IMR-90 (cell line): ENCODE measurements around the gene DUSP16. TPM values are rescaled to one million over a fixed set of nuclear protein-coding genes. Genes with fewer than 3 reads are reported as not detected.

Experiments used
- ATAC-seq: fragments of 200-7000 bp; cut with Tn5 transposase; 2 replicates; pipeline ENCODE4 v1.9.1; 2020; ENCODE audit warnings: low read depth, mild to moderate bottlenecking, moderate library complexity
- BruUV-seq: library from RNA; stranded (reverse); fragments of 400-500 nt; replicated peaks from 2 replicates; lab custom pipeline; 2021; lab: Mats Ljungman, UMichigan
- CTCF ChIA-PET: fragments of 300-600 bp; formaldehyde crosslinking; extraction: SDS; loops from one replicate; lab custom pipeline; 2021; ENCODE audit warnings: antibody characterized with exemption; lab: Yijun Ruan, JAX
- POLR2A ChIA-PET: fragments of 300-600 bp; sonication (Branson Sonifier 250); formaldehyde crosslinking; loops from one replicate; lab custom pipeline; 2022; ENCODE audit warnings: antibody characterized with exemption; ENCODE audit not compliant: unreplicated experiment; lab: Charles Lee
- DNase-seq: peaks from one replicate; pipeline ENCODE4 v3.0.0; 2013
- H2AFZ ChIP-seq: replicated peaks from 2 replicates; pipeline ENCODE3; 2013; ENCODE audit warnings: low read length, mild to moderate bottlenecking; ENCODE audit not compliant: poor library complexity
- H2AK5ac ChIP-seq: 2 replicates; pipeline ENCODE4 v1.6.1; 2013; ENCODE audit warnings: low read depth, low read length, inconsistent platforms
- H2AK9ac ChIP-seq: replicated peaks from 2 replicates; pipeline ENCODE3; 2013; ENCODE audit warnings: mild to moderate bottlenecking, low read depth, low read length, moderate library complexity; ENCODE audit not compliant: poor library complexity
- H2BK120ac ChIP-seq: 2 replicates; pipeline ENCODE4 v1.6.1; 2013; ENCODE audit warnings: low read depth, low read length, inconsistent platforms
- H2BK15ac ChIP-seq: 3 replicates; pipeline ENCODE4 v1.6.1; 2013; ENCODE audit warnings: low read depth, low read length, inconsistent platforms
- H2BK20ac ChIP-seq: 2 replicates; pipeline ENCODE4 v1.6.1; 2013; ENCODE audit warnings: low read depth, mild to moderate bottlenecking, inconsistent platforms, low read length, moderate library complexity
- H2BK5ac ChIP-seq: 2 replicates; pipeline ENCODE4 v1.6.1; 2013; ENCODE audit warnings: mild to moderate bottlenecking, low read depth, low read length, inconsistent platforms; ENCODE audit not compliant: poor library complexity, severe bottlenecking
- H3K14ac ChIP-seq: replicated peaks from 2 replicates; pipeline ENCODE4 v1.6.1; 2013; ENCODE audit warnings: low read depth, low read length, inconsistent platforms
- H3K18ac ChIP-seq: 2 replicates; pipeline ENCODE4 v1.6.1; 2013; ENCODE audit warnings: low read depth, low read length, control low read depth
- H3K23ac ChIP-seq: 2 replicates; pipeline ENCODE4 v1.6.1; 2013; ENCODE audit warnings: low read depth, low read length, inconsistent platforms
- H3K27ac ChIP-seq: 2 replicates; pipeline ENCODE4 v1.5.1; 2013; ENCODE audit warnings: mild to moderate bottlenecking, control low read depth, low read length; ENCODE audit not compliant: insufficient read depth
- H3K27me3 ChIP-seq: 2 replicates; pipeline ENCODE4 v1.6.1; 2013; ENCODE audit warnings: low read length; ENCODE audit not compliant: control insufficient read depth, insufficient read depth
- H3K36me3 ChIP-seq: 2 replicates; pipeline ENCODE4 v1.6.1; 2013; ENCODE audit warnings: low read length, mixed read lengths; ENCODE audit not compliant: control insufficient read depth, insufficient read depth
- H3K4ac ChIP-seq: 2 replicates; pipeline ENCODE4 v1.6.1; 2013; ENCODE audit warnings: low read depth, low read length, inconsistent platforms
- H3K4me1 ChIP-seq: 2 replicates; pipeline ENCODE4 v1.6.1; 2013; ENCODE audit warnings: low read length, mixed read lengths; ENCODE audit not compliant: control insufficient read depth, insufficient read depth
- H3K4me2 ChIP-seq: 2 replicates; pipeline ENCODE4 v1.6.1; 2013; ENCODE audit warnings: low read depth, mild to moderate bottlenecking, control low read depth, low read length, moderate library complexity
- H3K4me3 ChIP-seq: 2 replicates; pipeline ENCODE4 v1.5.1; 2013; ENCODE audit warnings: low read depth, mild to moderate bottlenecking, control low read depth, low read length, moderate library complexity; ENCODE audit not compliant: insufficient read depth
- H3K56ac ChIP-seq: 2 replicates; pipeline ENCODE4 v1.6.1; 2013; ENCODE audit warnings: low read length, inconsistent platforms; ENCODE audit not compliant: insufficient read depth; ENCODE audit errors: extremely low read depth
- H3K79me1 ChIP-seq, 2 experiments: 2 replicates each; pipeline ENCODE4 v1.6.1; 2013; ENCODE audit warnings: low read length in 2 of 2, inconsistent platforms in 1 of 2, low read depth in 1 of 2
- H3K9ac ChIP-seq: 2 replicates; pipeline ENCODE4 v1.6.1; 2013; ENCODE audit warnings: low read depth, low read length, control low read depth
- H3K9me1 ChIP-seq: 2 replicates; pipeline ENCODE4 v1.6.1; 2013; ENCODE audit warnings: low read length, inconsistent platforms; ENCODE audit not compliant: insufficient read depth
- H3K9me3 ChIP-seq: 2 replicates; pipeline ENCODE4 v1.6.1; 2013; ENCODE audit warnings: low read length; ENCODE audit not compliant: control insufficient read depth, insufficient read depth
- H4K20me1 ChIP-seq: 2 replicates; pipeline ENCODE4 v1.6.1; 2013; ENCODE audit warnings: low read length, inconsistent platforms; ENCODE audit not compliant: insufficient read depth
- H4K5ac ChIP-seq: 2 replicates; pipeline ENCODE4 v1.6.1; 2013; ENCODE audit warnings: mild to moderate bottlenecking, low read depth, low read length, control low read depth
- H4K8ac ChIP-seq, 2 experiments: 2 replicates each; pipeline ENCODE4 v1.6.1; 2013; ENCODE audit warnings: low read depth in 2 of 2, low read length in 2 of 2, control low read depth in 1 of 2, inconsistent platforms in 1 of 2
- H4K91ac ChIP-seq: 2 replicates; pipeline ENCODE4 v1.6.1; 2013; ENCODE audit warnings: low read depth, low read length, inconsistent platforms; ENCODE audit not compliant: insufficient read depth
- BHLHE40 ChIP-seq: fragments of 150-350 bp; IDR thresholded peaks from 2 replicates; pipeline ENCODE4 v1.6.1; 2016; ENCODE audit warnings: mild to moderate bottlenecking, low read depth, low read length
- CEBPB ChIP-seq: IDR thresholded peaks from 2 replicates; pipeline ENCODE4 v1.6.1; 2012; ENCODE audit warnings: low read depth, low read length, improper control_type of control experiment
- CHD1 ChIP-seq: IDR thresholded peaks from 2 replicates; pipeline ENCODE4 v1.6.1; 2012; ENCODE audit warnings: low read depth, low read length, improper control_type of control experiment
- ELK1 ChIP-seq: fragments of 150-350 bp; IDR thresholded peaks from 2 replicates; pipeline ENCODE4 v1.6.1; 2016; ENCODE audit warnings: low read depth, mild to moderate bottlenecking, low read length, moderate library complexity, borderline replicate concordance
- FOS ChIP-seq: fragments of 150-350 bp; IDR thresholded peaks from 2 replicates; pipeline ENCODE4 v1.6.1; 2016; ENCODE audit warnings: low read depth, low read length
- MAFK ChIP-seq: IDR thresholded peaks from 2 replicates; pipeline ENCODE4 v1.6.1; 2012; ENCODE audit warnings: low read depth, low read length, improper control_type of control experiment
- MAZ ChIP-seq: IDR thresholded peaks from 2 replicates; pipeline ENCODE4 v1.6.1; 2012; ENCODE audit warnings: low read depth, mild to moderate bottlenecking, low read length, improper control_type of control experiment, moderate library complexity, borderline replicate concordance
- MXI1 ChIP-seq: IDR thresholded peaks from 2 replicates; pipeline ENCODE4 v1.6.1; 2012; ENCODE audit warnings: low read depth, mild to moderate bottlenecking, low read length, moderate library complexity, borderline replicate concordance
- NFE2L2 ChIP-seq: fragments of 150-350 bp; IDR thresholded peaks from 2 replicates; pipeline ENCODE4 v1.6.1; 2016; ENCODE audit warnings: low read depth, mild to moderate bottlenecking, low read length
- POLR2A ChIP-seq: IDR thresholded peaks from 2 replicates; pipeline ENCODE4 v1.6.1; 2012; ENCODE audit warnings: mild to moderate bottlenecking, low read depth, low read length
- RAD21 ChIP-seq: IDR thresholded peaks from 2 replicates; pipeline ENCODE4 v1.6.1; 2012; ENCODE audit warnings: low read length, improper control_type of control experiment
- RCOR1 ChIP-seq: IDR thresholded peaks from 2 replicates; pipeline ENCODE4 v1.6.1; 2012; ENCODE audit warnings: mild to moderate bottlenecking, low read length, improper control_type of control experiment; ENCODE audit not compliant: insufficient replicate concordance
- RFX5 ChIP-seq: IDR thresholded peaks from 2 replicates; pipeline ENCODE4 v1.8.0; 2012; ENCODE audit warnings: low read depth, mild to moderate bottlenecking, low read length, moderate library complexity
- SMC3 ChIP-seq: fragments of 150-350 bp; IDR thresholded peaks from 2 replicates; pipeline ENCODE4 v1.6.1; 2016; ENCODE audit warnings: low read depth, mild to moderate bottlenecking, antibody characterized with exemption, low read length, moderate library complexity
- WGBS, 2 experiments: methylation state at CpG; one replicate each; pipeline versions ENCODE4 v1.1.5 to v1.1.7; 2013; ENCODE audit warnings: missing lambda C conversion rate in 2 of 2; ENCODE audit not compliant: insufficient read length in 1 of 2; ENCODE audit errors: extremely low coverage in 2 of 2; 5-methylcytosine and 5-hydroxymethylcytosine counted together
- dilution Hi-C: fragments of 300-500 bp; cut with HindIII; formaldehyde crosslinking; loops from one replicate; pipeline ENCODE4 v1.14.3; 2018; ENCODE audit warnings: low sequenced_read_pairs; ENCODE audit not compliant: unreplicated experiment
- in situ Hi-C: fragments of 300-500 bp; cut with MboI; formaldehyde crosslinking; loops from 3 replicates; pipeline ENCODE4 v1.14.3; 2019; ENCODE audit warnings: low sequenced_read_pairs, inconsistent platforms, mixed read lengths
- intact Hi-C: fragments of 100-400 bp; cut with micrococcal nuclease; formaldehyde crosslinking; loops from 2 replicates; pipeline ENCODE4 v1.10.0; 2022
- polyA plus RNA-seq, 3 experiments: library from polyadenylated mRNA; depleted of rRNA; stranded (reverse); fragments of >200 nt; gene quantifications; 2 replicates each; pipeline ENCODE4 v1.2.3, GENCODE V29; 2012; ENCODE audit warnings: low replicate concordance in 1 of 3
- total RNA-seq: library from RNA; depleted of rRNA; stranded (reverse); fragments of >200 nt; gene quantifications from 2 replicates; pipeline ENCODE4 v1.2.3, GENCODE V29; 2012
- TF ChIP-seq, protein P1 (sequence below): fragments of 150-350 bp; IDR thresholded peaks from 2 replicates; pipeline ENCODE4 v1.6.1; 2017; ENCODE audit warnings: mild to moderate bottlenecking, antibody characterized with exemption, low read length, low read depth
- TF ChIP-seq, protein P2 (sequence below): conservative IDR thresholded peaks from 2 replicates; pipeline ENCODE4 v1.5.1; 2012; ENCODE audit warnings: mild to moderate bottlenecking, low read depth, low read length, improper control_type of control experiment

The DUSP16 gene
- total and polyA plus RNA-seq, 2 of the 4 experiments (the other 2 are of a cell fraction) = 4.7 to 10.0 TPM

DNA sequence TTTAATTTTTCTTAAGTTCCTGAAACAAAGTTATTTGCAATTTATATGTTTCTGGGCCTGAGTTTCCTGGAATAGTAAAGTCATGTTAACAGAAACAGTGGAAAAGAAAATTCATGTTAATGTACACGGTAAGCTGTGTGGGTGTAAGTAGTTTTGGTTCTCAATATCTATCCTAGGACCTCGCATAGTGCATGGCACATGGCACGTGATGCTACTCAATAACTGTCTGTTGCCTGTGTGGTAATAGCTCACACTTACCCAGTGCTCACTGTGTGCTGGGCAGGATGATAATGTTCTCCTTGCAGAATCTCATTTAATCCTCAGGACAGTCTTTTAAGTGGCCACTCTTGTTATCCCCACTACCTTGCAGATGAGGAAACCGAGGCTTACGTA is 100.7 kb downstream of the DUSP16 start:
- Histone ChIP-seq H3K4me3 (no peak overlapping the region), H3K23ac (no peak overlapping the region), H4K8ac (no peak overlapping the region), H2BK20ac (no peak overlapping the region), H4K5ac (no peak overlapping the region), H3K27ac (no peak overlapping the region), H3K4ac (no peak overlapping the region), H3K27me3 (no peaks in the 10 kb centered on the region), H3K9me1 (no peaks in the 10 kb centered on the region; the same call in 1 of the 2 replicates), H3K4me2 (no peak overlapping the region), H3K9me3 (no peaks in the 10 kb centered on the region), H2BK120ac (no peak overlapping the region), H3K36me3 (peaks cover 2% of the 10 kb centered on the region), H4K20me1 (no peaks in the 10 kb centered on the region; the same call in 1 of the 2 replicates), H2BK5ac (no peak overlapping the region), H2BK15ac (no peak overlapping the region), H3K4me1 (peaks cover 3% of the 10 kb centered on the region; the same call in 1 of the 2 replicates), H4K91ac (no peak overlapping the region), H2AFZ (no peak overlapping the region), H3K56ac (no peak overlapping the region), H2AK9ac (no peak overlapping the region), H3K79me1 (peaks cover 0 to 5% of the 10 kb centered on the region in 2 experiments; a peak in 1 of 4 replicates), H3K14ac (no peak overlapping the region), H2AK5ac (no peak overlapping the region), H3K18ac (no peak overlapping the region), H3K9ac (no peak overlapping the region)
- dilution Hi-C loops (no loop called here), in situ Hi-C loops (no loop called here), intact Hi-C loops (no loop called here)
- CTCF ChIA-PET = no interaction called here
- no peak for ATAC-seq
- WGBS, 2 experiments = no CpG with 5 or more reads among the region's 5 CpGs
- no peak for DNase-seq
- TF ChIP-seq MAFK (no peak), CHD1 (no peak), RAD21 (no peak), CEBPB (no peak), ELK1 (no peak), RCOR1 (no peak), SMC3 (no peak), MAZ (no peak), MXI1 (no peak), BHLHE40 (no peak), FOS (no peak), RFX5 (no peak), POLR2A (no peak), NFE2L2 (no peak)
- TF ChIP-seq, protein P1, sequence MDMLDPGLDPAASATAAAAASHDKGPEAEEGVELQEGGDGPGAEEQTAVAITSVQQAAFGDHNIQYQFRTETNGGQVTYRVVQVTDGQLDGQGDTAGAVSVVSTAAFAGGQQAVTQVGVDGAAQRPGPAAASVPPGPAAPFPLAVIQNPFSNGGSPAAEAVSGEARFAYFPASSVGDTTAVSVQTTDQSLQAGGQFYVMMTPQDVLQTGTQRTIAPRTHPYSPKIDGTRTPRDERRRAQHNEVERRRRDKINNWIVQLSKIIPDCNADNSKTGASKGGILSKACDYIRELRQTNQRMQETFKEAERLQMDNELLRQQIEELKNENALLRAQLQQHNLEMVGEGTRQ = no peak
- TF ChIP-seq, protein P2, sequence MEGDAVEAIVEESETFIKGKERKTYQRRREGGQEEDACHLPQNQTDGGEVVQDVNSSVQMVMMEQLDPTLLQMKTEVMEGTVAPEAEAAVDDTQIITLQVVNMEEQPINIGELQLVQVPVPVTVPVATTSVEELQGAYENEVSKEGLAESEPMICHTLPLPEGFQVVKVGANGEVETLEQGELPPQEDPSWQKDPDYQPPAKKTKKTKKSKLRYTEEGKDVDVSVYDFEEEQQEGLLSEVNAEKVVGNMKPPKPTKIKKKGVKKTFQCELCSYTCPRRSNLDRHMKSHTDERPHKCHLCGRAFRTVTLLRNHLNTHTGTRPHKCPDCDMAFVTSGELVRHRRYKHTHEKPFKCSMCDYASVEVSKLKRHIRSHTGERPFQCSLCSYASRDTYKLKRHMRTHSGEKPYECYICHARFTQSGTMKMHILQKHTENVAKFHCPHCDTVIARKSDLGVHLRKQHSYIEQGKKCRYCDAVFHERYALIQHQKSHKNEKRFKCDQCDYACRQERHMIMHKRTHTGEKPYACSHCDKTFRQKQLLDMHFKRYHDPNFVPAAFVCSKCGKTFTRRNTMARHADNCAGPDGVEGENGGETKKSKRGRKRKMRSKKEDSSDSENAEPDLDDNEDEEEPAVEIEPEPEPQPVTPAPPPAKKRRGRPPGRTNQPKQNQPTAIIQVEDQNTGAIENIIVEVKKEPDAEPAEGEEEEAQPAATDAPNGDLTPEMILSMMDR = no peak
- POLR2A ChIA-PET = no interaction called here
- BruUV-seq = no TSS peak
